CD1c-positive myeloid dendritic cell (primary cell): ENCODE results near the gene PGC.

ENCODE experiments used
- DNase-seq: peaks from one replicate; pipeline ENCODE4 v3.0.0-alpha.2; 2016; ENCODE audit errors: extremely low spot score

Gene PGC

GRCh38 chr6:41697861-41698781 is 49.1 kb downstream of the PGC start:
- DNase-seq, result no peak

GRCh38 chr6:41696788-41697187 is 50.4 kb downstream of the PGC start:
- no peak for DNase-seq

GRCh38 chr6:41695825-41696224 is 51.4 kb downstream of the PGC start:
- DNase-seq, result no peak

- DNase-seq, result no peak
These were observed 52.2 kb downstream of the PGC start for GRCh38 chr6:41694815-41695526.

GRCh38 chr6:41693281-41694240 is 53.6 kb downstream of the PGC start:
- DNase-seq, result no peak

- no peak for DNase-seq
These were observed 54.5 kb downstream of the PGC start for GRCh38 chr6:41692730-41693129.

GRCh38 chr6:41692080-41692675 is 55.0 kb downstream of the PGC start:
- DNase-seq, result no peak

- DNase-seq, result no peak
These were observed 55.6 kb downstream of the PGC start for GRCh38 chr6:41691426-41692079.

- no peak for DNase-seq
These were observed 56.5 kb downstream of the PGC start for GRCh38 chr6:41690541-41691330.

GRCh38 chr6:41689171-41690008 is 57.8 kb downstream of the PGC start:
- no peak for DNase-seq

- DNase-seq, result no peak
These were observed 58.8 kb downstream of the PGC start for GRCh38 chr6:41688256-41688965.

GRCh38 chr6:41687501-41688175 is 59.6 kb downstream of the PGC start:
- DNase-seq, result no peak
